Activated B cell treated with CpG ODN at 0.5 μM for 24 hours (primary cell): ENCODE data around the gene RPS6KA2. TPM values are rescaled to one million over a fixed set of nuclear protein-coding genes. Genes with fewer than 3 reads are reported as not detected.
A peak's percentile ranks its signal among the peaks of the same experiment; 100 is the strongest.

Source experiments
- ATAC-seq: fragments of 200-7000 bp; cut with Tn5 transposase; one replicate; pipeline ENCODE4 v1.10.0; 2021; ENCODE audit warnings: low read depth, mild to moderate bottlenecking, moderate library complexity
- CTCF ChIA-PET: fragments of 350-600 bp; sonication (Branson Sonifier 250); formaldehyde crosslinking; loops from one replicate; lab custom pipeline; 2021; ENCODE audit warnings: antibody characterized with exemption; lab: Charles Lee
- POLR2A ChIA-PET: fragments of 350-600 bp; sonication (Branson Sonifier 250); formaldehyde crosslinking; loops from one replicate; lab custom pipeline; 2021; ENCODE audit warnings: antibody characterized with exemption; lab: Charles Lee
- DNase-seq: peaks from one replicate; pipeline ENCODE4 v3.0.0; 2022
- H3K27ac Mint-ChIP-seq: one replicate; pipeline ENCODE4 v1.8.0; 2020; ENCODE audit warnings: mixed read lengths
- H3K27me3 Mint-ChIP-seq: one replicate; pipeline ENCODE4 v1.8.0; 2021; ENCODE audit warnings: mixed read lengths
- H3K36me3 Mint-ChIP-seq: one replicate; pipeline ENCODE4 v1.8.0; 2021; ENCODE audit warnings: low read depth, mixed read lengths
- H3K4me1 Mint-ChIP-seq: one replicate; pipeline ENCODE4 v1.8.0; 2021; ENCODE audit warnings: mixed read lengths
- H3K4me3 Mint-ChIP-seq: one replicate; pipeline ENCODE4 v1.8.0; 2020; ENCODE audit warnings: mild to moderate bottlenecking, mixed read lengths
- H3K9me3 Mint-ChIP-seq: one replicate; pipeline ENCODE4 v1.8.0; 2020; ENCODE audit warnings: mixed read lengths
- CTCF ChIP-seq: fragments of 200-600 bp; IDR thresholded peaks from one replicate; pipeline ENCODE4 v1.8.0; 2022; ENCODE audit warnings: antibody characterized with exemption, mild to moderate bottlenecking
- intact Hi-C: fragments of 100-400 bp; cut with micrococcal nuclease; formaldehyde crosslinking; loops from one replicate; pipeline ENCODE4 v1.15.1; 2024
- total RNA-seq: library from RNA; stranded (reverse); gene quantifications from 2 replicates; pipeline ENCODE4 v1.2.3, GENCODE V29; 2022

The RPS6KA2 gene
- total RNA-seq, 1 donor from 2014 or later = 14.4 TPM

- H3K4me3 Mint-ChIP-seq = no peak overlapping the region
- DNase-seq = no peak
- ATAC-seq = no peak
- ChIA-PET CTCF (no interaction called here), POLR2A (no interaction called here)
- H3K27ac Mint-ChIP-seq = no peak overlapping the region
- no peak for TF ChIP-seq CTCF
- H3K36me3 Mint-ChIP-seq = no peaks in the 10 kb centered on the region
- H3K4me1 Mint-ChIP-seq = peaks cover 5% of the 10 kb centered on the region
- intact Hi-C loops = no loop called here
- H3K27me3 Mint-ChIP-seq = peaks cover 32% of the 10 kb centered on the region
- H3K9me3 Mint-ChIP-seq = no peaks in the 10 kb centered on the region
These were observed 32.5 kb upstream of the RPS6KA2 start for GRCh38 chr6:166659581-166659980.

- TF ChIP-seq CTCF = no peak
- DNase-seq = no peak
- Mint-ChIP-seq H3K36me3 (no peaks in the 10 kb centered on the region), H3K27me3 (peaks cover 32% of the 10 kb centered on the region), H3K4me3 (no peak overlapping the region), H3K27ac (no peak overlapping the region), H3K9me3 (no peaks in the 10 kb centered on the region), H3K4me1 (peaks cover 5% of the 10 kb centered on the region)
- ATAC-seq = no peak
- intact Hi-C loops = no loop called here
- ChIA-PET POLR2A (no interaction called here), CTCF (no interaction called here)
These were observed 31.7 kb upstream of the RPS6KA2 start for GRCh38 chr6:166658792-166659150.

GRCh38 chr6:166658115-166658791, 31.2 kb upstream of the RPS6KA2 start:
- DNase-seq (no peak), ATAC-seq (no peak)
- Mint-ChIP-seq H3K9me3 (no peaks in the 10 kb centered on the region), H3K4me3 (no peak overlapping the region), H3K4me1 (peaks cover 2% of the 10 kb centered on the region), H3K27ac (no peak overlapping the region), H3K36me3 (no peaks in the 10 kb centered on the region), H3K27me3 (peaks cover 32% of the 10 kb centered on the region)
- TF ChIP-seq CTCF = no peak
- CTCF ChIA-PET = no interaction called here
- intact Hi-C loops = no loop called here
- POLR2A ChIA-PET = no interaction called here

- DNase-seq (no peak), ATAC-seq (peak; percentile 25)
- CTCF ChIA-PET = no interaction called here
These were observed 30.5 kb upstream of the RPS6KA2 start for GRCh38 chr6:166657531-166657930.

More at GRCh38 chr6:166657531-166657930, 30.5 kb upstream of the RPS6KA2 start:
- H3K4me3 Mint-ChIP-seq = peak overlapping the region; percentile 20
- intact Hi-C loops = loop anchor here (2.0 kb wide), 1 partner anchor 69 kb away; no protein-coding TSS in a partner anchor
- H3K4me1 Mint-ChIP-seq = peaks cover 2% of the 10 kb centered on the region
- H3K9me3 Mint-ChIP-seq = no peaks in the 10 kb centered on the region
- POLR2A ChIA-PET = interaction anchor here (0.7 kb wide), 1 partner anchor 433 kb away, joined by 3 read pairs; no protein-coding TSS in a partner anchor
- no peaks in the 10 kb centered on the region for H3K36me3 Mint-ChIP-seq
- peaks cover 26% of the 10 kb centered on the region for H3K27me3 Mint-ChIP-seq
- TF ChIP-seq CTCF = no peak
- no peak overlapping the region for H3K27ac Mint-ChIP-seq
